Glutamatergic neuron (in vitro differentiated cells): Measurements from ENCODE around the gene SPO11. TPM values are rescaled to one million over a fixed set of nuclear protein-coding genes. Genes with fewer than 3 reads are reported as not detected.

Experiments
- DNase-seq: peaks from one replicate; pipeline ENCODE4 v3.0.0; 2022
- H3K27ac Mint-ChIP-seq: one replicate; pipeline ENCODE4 v1.8.0; 2020; ENCODE audit warnings: mild to moderate bottlenecking, mixed read lengths, inconsistent platforms; ENCODE audit not compliant: unreplicated experiment
- H3K27me3 Mint-ChIP-seq: one replicate; pipeline ENCODE4 v1.8.0; 2020; ENCODE audit warnings: mild to moderate bottlenecking, moderate library complexity, mixed read lengths, inconsistent platforms; ENCODE audit not compliant: unreplicated experiment
- H3K36me3 Mint-ChIP-seq: one replicate; pipeline ENCODE4 v1.8.0; 2020; ENCODE audit warnings: mild to moderate bottlenecking, mixed read lengths, inconsistent platforms; ENCODE audit not compliant: unreplicated experiment
- H3K4me1 Mint-ChIP-seq: one replicate; pipeline ENCODE4 v1.8.0; 2020; ENCODE audit warnings: mild to moderate bottlenecking, low read depth, mixed read lengths, inconsistent platforms; ENCODE audit not compliant: unreplicated experiment
- H3K4me3 Mint-ChIP-seq: one replicate; pipeline ENCODE4 v1.8.0; 2020; ENCODE audit warnings: mild to moderate bottlenecking, mixed read lengths, inconsistent platforms; ENCODE audit not compliant: unreplicated experiment
- H3K9me3 Mint-ChIP-seq: one replicate; pipeline ENCODE4 v1.8.0; 2020; ENCODE audit warnings: mild to moderate bottlenecking, moderate library complexity, mixed read lengths, inconsistent platforms; ENCODE audit not compliant: unreplicated experiment
- total RNA-seq: library from RNA; stranded (reverse); fragmentation: NEBNext Ultra II Directional; extraction: Animal tissue kit (Norgen Biotek cat#: 25700); gene quantifications from one replicate; pipeline ENCODE4 v1.2.1, GENCODE V29; 2021; ENCODE audit not compliant: unreplicated experiment
- TF ChIP-seq, protein P1 (sequence below): fragments of 200-600 bp; sonication (generic); IDR thresholded peaks from one replicate; pipeline ENCODE4 v1.5.0; 2021; ENCODE audit not compliant: partially characterized antibody, unreplicated experiment

SPO11 gene
- total RNA-seq, 1 donor from 2014 or later: not detected

DNA sequence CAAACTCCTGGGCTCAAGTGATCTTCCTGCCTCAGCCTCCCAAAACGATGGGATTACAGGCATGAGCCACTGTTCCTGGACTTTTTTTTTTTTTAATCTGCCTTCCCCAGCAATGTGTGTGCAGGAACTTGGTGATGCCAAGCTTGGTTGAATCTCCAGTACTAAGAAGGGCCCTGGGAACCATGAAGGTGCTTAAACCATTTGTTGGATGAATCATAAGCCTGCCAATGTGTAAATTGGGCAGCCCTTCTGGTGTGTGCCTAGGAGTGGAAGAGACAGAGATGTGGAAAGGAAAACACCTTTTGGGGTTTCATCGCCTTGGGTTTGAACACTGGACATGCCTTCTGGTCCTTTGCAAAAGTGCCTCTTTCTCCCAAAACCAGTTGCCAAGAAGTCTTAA is 7.1 kb upstream of the SPO11 start:
- H3K36me3 Mint-ChIP-seq: no peaks in the 10 kb centered on the region
- H3K27ac Mint-ChIP-seq: peak overlapping the region; percentile 40
- no peak for DNase-seq
- TF ChIP-seq, protein P1, sequence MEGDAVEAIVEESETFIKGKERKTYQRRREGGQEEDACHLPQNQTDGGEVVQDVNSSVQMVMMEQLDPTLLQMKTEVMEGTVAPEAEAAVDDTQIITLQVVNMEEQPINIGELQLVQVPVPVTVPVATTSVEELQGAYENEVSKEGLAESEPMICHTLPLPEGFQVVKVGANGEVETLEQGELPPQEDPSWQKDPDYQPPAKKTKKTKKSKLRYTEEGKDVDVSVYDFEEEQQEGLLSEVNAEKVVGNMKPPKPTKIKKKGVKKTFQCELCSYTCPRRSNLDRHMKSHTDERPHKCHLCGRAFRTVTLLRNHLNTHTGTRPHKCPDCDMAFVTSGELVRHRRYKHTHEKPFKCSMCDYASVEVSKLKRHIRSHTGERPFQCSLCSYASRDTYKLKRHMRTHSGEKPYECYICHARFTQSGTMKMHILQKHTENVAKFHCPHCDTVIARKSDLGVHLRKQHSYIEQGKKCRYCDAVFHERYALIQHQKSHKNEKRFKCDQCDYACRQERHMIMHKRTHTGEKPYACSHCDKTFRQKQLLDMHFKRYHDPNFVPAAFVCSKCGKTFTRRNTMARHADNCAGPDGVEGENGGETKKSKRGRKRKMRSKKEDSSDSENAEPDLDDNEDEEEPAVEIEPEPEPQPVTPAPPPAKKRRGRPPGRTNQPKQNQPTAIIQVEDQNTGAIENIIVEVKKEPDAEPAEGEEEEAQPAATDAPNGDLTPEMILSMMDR: no peak
- peaks cover 4% of the 10 kb centered on the region for H3K27me3 Mint-ChIP-seq
- no peak overlapping the region for H3K4me3 Mint-ChIP-seq
- peaks cover 4% of the 10 kb centered on the region for H3K9me3 Mint-ChIP-seq
- peaks cover 15% of the 10 kb centered on the region for H3K4me1 Mint-ChIP-seq

DNA sequence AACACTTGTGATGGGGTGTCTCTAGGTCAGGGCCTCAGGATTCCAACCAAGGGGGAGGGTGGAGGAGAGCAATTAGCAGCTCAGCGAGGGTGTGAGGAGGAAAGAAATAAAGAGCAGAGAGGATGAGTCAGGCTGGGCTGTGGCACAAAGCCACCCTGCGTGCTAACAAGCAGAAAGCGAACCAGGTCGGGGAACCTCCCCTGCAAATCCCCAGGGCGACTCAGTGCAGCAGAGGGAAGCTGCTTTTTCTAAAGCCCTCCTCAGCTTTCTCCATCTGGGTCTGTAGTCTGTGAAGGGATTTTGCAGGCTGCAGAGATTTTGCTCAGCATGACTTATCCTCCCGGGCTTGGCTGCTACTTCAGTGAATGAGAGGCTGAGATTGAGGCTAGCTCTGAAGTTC is 6.6 kb upstream of the SPO11 start:
- H3K36me3 Mint-ChIP-seq: no peaks in the 10 kb centered on the region
- peak overlapping the region; percentile 40 for H3K27ac Mint-ChIP-seq
- peaks cover 4% of the 10 kb centered on the region for H3K9me3 Mint-ChIP-seq
- peaks cover 15% of the 10 kb centered on the region for H3K4me1 Mint-ChIP-seq
- peak overlapping the region; percentile 53 for H3K4me3 Mint-ChIP-seq
- DNase-seq: peak; percentile 55
- TF ChIP-seq, protein P1: no peak
- H3K27me3 Mint-ChIP-seq: peaks cover 4% of the 10 kb centered on the region

GRCh38 chr20:57325632-57326356 is 3.8 kb upstream of the SPO11 start:
- H3K4me1 Mint-ChIP-seq: peaks cover 16% of the 10 kb centered on the region
- peaks cover 4% of the 10 kb centered on the region for H3K27me3 Mint-ChIP-seq
- no peak overlapping the region for H3K4me3 Mint-ChIP-seq
- no peak overlapping the region for H3K27ac Mint-ChIP-seq
- TF ChIP-seq, protein P1: no peak
- DNase-seq: no peak
- peaks cover 4% of the 10 kb centered on the region for H3K9me3 Mint-ChIP-seq
- no peaks in the 10 kb centered on the region for H3K36me3 Mint-ChIP-seq

DNA sequence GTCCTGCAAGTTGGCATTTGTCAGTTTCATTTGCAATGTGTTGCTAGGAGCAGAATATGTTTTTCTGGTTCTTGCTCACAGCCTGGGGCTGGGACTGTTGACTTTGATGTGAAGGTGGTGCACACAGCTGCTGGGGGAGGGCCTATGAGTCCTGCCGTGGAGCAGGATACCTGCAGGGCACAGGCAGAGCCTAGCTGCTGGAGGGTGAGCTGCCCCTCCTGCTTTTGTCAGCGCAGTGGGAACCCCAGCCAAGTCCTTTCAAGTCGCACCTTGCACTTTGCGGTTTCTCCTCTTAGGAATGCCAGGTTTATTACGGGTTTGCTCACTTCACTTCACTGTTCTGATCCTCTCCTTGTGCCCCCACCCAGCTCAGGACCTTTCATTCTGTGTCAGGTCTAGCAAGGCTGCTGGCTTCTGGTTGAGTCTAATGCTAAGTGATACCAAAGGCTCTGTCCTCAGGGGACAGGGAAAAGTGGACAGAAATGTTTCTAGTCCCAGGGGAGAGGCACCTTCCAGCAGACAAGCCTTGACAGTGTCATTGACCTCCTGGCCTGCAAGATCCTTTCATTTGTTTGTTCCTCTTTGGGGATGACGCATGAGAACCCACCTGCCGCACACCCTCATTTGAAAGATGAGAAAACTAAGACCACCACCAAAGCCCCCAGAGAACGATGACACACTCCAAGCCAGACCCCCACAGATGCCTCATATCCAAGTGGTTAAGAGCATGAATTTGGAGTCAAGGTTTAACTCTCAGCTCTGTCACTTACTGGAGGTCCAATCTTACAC is 2.7 kb upstream of the SPO11 start:
- Mint-ChIP-seq H3K4me3 (no peak overlapping the region), H3K9me3 (peaks cover 4% of the 10 kb centered on the region), H3K4me1 (peaks cover 16% of the 10 kb centered on the region), H3K36me3 (no peaks in the 10 kb centered on the region), H3K27ac (no peak overlapping the region), H3K27me3 (peaks cover 4% of the 10 kb centered on the region)
- DNase-seq: no peak
- TF ChIP-seq, protein P1: no peak

GRCh38 chr20:57327820-57328219 is 1.8 kb upstream of the SPO11 start:
- Mint-ChIP-seq H3K27ac (no peak overlapping the region), H3K27me3 (peaks cover 2% of the 10 kb centered on the region), H3K4me3 (no peak overlapping the region), H3K4me1 (peaks cover 12% of the 10 kb centered on the region), H3K9me3 (peaks cover 1% of the 10 kb centered on the region), H3K36me3 (no peaks in the 10 kb centered on the region)
- DNase-seq: no peak
- TF ChIP-seq, protein P1: no peak
